Gastrocnemius medialis (tissue), 4 donors: Measurements from ENCODE around the gene ACTN2. TPM values are rescaled to one million over a fixed set of nuclear protein-coding genes. Genes with fewer than 3 reads are reported as not detected.

Experiments used
- ATAC-seq, 2 donors: fragments of 150-250 bp; one replicate each; pipeline ENCODE4 v1.9.1; 2016
- DNase-seq, 2 donors: peaks; one replicate each; pipeline ENCODE4 v3.0.0-alpha.2; 2019
- H3K27ac ChIP-seq, 4 donors: fragments of 200-600 bp; sonication (generic); 1 replicate in 1 of 4; 2 replicates in 3 of 4; pipeline ENCODE4 v1.5.1; 2016 to 2018; ENCODE audit warnings: mild to moderate bottlenecking in 2 of 4, moderate library complexity in 1 of 4
- H3K27me3 ChIP-seq, 3 donors: fragments of 200-600 bp; sonication (generic) in 2 of 3; 1 replicate in 1 of 3; 2 replicates in 2 of 3; pipeline versions ENCODE4 v1.5.1 to v1.6.0; 2016 to 2019; ENCODE audit warnings: mild to moderate bottlenecking in 1 of 3, moderate library complexity in 1 of 3
- H3K36me3 ChIP-seq, 2 donors: fragments of 200-600 bp; sonication (generic) in 1 of 2; one replicate each; pipeline ENCODE4 v1.5.1; 2017 to 2018
- H3K4me1 ChIP-seq, 2 donors: fragments of 200-600 bp; sonication (generic) in 1 of 2; one replicate each; pipeline ENCODE4 v1.5.1; 2016 to 2017; ENCODE audit warnings: mild to moderate bottlenecking in 2 of 2
- H3K4me3 ChIP-seq, 4 donors: fragments of 200-600 bp; sonication (generic) in 3 of 4; 1 replicate in 1 of 4; 2 replicates in 3 of 4; pipeline ENCODE4 v1.5.1; 2016 to 2019; ENCODE audit warnings: mild to moderate bottlenecking in 2 of 4
- H3K9me3 ChIP-seq, 3 donors: fragments of 200-600 bp; sonication (generic) in 2 of 3; 1 replicate in 1 of 3; 2 replicates in 2 of 3; pipeline ENCODE4 v1.5.1; 2016 to 2019
- CTCF ChIP-seq, 5 experiments: fragments of 450-650 bp in 3 of 5; fragments of 200-600 bp in 2 of 5; sonication (generic) in 2 of 5; IDR thresholded peaks in 4 of 5; conservative IDR thresholded peaks in 1 of 5; 1 replicate in 4 of 5; 2 replicates in 1 of 5; pipeline ENCODE4 v1.5.1; 2016 to 2019; ENCODE audit warnings: antibody characterized with exemption in 5 of 5, mild to moderate bottlenecking in 3 of 5, moderate library complexity in 3 of 5
- POLR2A ChIP-seq, 2 donors: fragments of 450-650 bp; IDR thresholded peaks; one replicate each; pipeline ENCODE4 v1.6.1; 2017; ENCODE audit warnings: antibody characterized with exemption in 2 of 2, mild to moderate bottlenecking in 2 of 2, moderate library complexity in 2 of 2
- in situ Hi-C, 4 donors: fragments of 200-750 bp; cut with MboI; loops; one replicate each; pipeline versions ENCODE4 v1.15.0 to v1.8.0; 2017; ENCODE audit warnings: low sequenced_read_pairs in 4 of 4
- intact Hi-C: fragments of 100-400 bp; cut with DNase I; formaldehyde crosslinking; loops from one replicate; pipeline ENCODE4 v1.15.1; 2023; ENCODE audit warnings: low total_unique reads
- total RNA-seq, 4 donors: library from RNA; depleted of rRNA; stranded (reverse); fragments of >200 nt; gene quantifications; one replicate each; pipeline versions ENCODE4 v1.1.0 to v1.2.3, GENCODE V29; 2016

The ACTN2 gene
- total RNA-seq, 4 donors from 2014 or later, result 503 to 1,706 (median 1,214) TPM

GRCh38 chr1:236766506-236766905 lies 80.2 kb downstream of the ACTN2 start:
- no peak for TF ChIP-seq POLR2A (IDR thresholded peaks at IDR 0.05)
- TF ChIP-seq CTCF (IDR thresholded peaks at IDR 0.05 in 4 of 5, conservative IDR thresholded peaks at IDR 0.05 in 1 of 5), result no peak
- Histone ChIP-seq H3K9me3 (no peaks in the 10 kb centered on the region), H3K4me3 (no peak overlapping the region), H3K4me1 (no peaks in the 10 kb centered on the region), H3K27ac (peak overlapping the region in 1 of 4 donors; percentile 18), H3K36me3 (peaks cover 4 to 32% of the 10 kb centered on the region in 2 donors), H3K27me3 (no peaks in the 10 kb centered on the region)
- in situ Hi-C loops, result no loop called here
- ATAC-seq (no peak), DNase-seq (no peak)
- intact Hi-C loops, result no loop called here

GRCh38 chr1:236767276-236767675 lies 81.0 kb downstream of the ACTN2 start:
- H3K36me3 ChIP-seq, result peaks cover 4 to 24% of the 10 kb centered on the region in 2 donors
- no peak overlapping the region for H3K4me3 ChIP-seq
- no peaks in the 10 kb centered on the region for H3K27me3 ChIP-seq
- no peak for TF ChIP-seq CTCF (IDR thresholded peaks at IDR 0.05 in 4 of 5, conservative IDR thresholded peaks at IDR 0.05 in 1 of 5)
- TF ChIP-seq POLR2A (IDR thresholded peaks at IDR 0.05), result no peak
- H3K4me1 ChIP-seq, result no peaks in the 10 kb centered on the region
- DNase-seq (no peak), ATAC-seq (no peak)
- no peak overlapping the region for H3K27ac ChIP-seq
- in situ Hi-C loops (no loop called here), intact Hi-C loops (no loop called here)
- H3K9me3 ChIP-seq, result no peaks in the 10 kb centered on the region

- TF ChIP-seq CTCF (IDR thresholded peaks at IDR 0.05 in 4 of 5, conservative IDR thresholded peaks at IDR 0.05 in 1 of 5) (no peak), POLR2A (IDR thresholded peaks at IDR 0.05) (no peak)
- DNase-seq, result no peak
- H3K4me3 ChIP-seq, result no peak overlapping the region
- in situ Hi-C loops, result no loop called here
- peaks cover 4 to 11% of the 10 kb centered on the region in 2 donors for H3K36me3 ChIP-seq
- H3K4me1 ChIP-seq, result no peaks in the 10 kb centered on the region
- no peaks in the 10 kb centered on the region for H3K27me3 ChIP-seq
- no peak for ATAC-seq
- intact Hi-C loops, result no loop called here
- no peak overlapping the region for H3K27ac ChIP-seq
- no peaks in the 10 kb centered on the region for H3K9me3 ChIP-seq
Measured at GRCh38 chr1:236768601-236769000, 82.3 kb downstream of the ACTN2 start.

- no peak overlapping the region for H3K4me3 ChIP-seq
- intact Hi-C loops, result loop anchor here (2.0 kb wide), 1 partner anchor 169 kb away; the partner anchor contains the start of gene HEATR1
Measured at GRCh38 chr1:236773919-236774318, 87.6 kb downstream of the ACTN2 start.

More at GRCh38 chr1:236773919-236774318, 87.6 kb downstream of the ACTN2 start:
- Histone ChIP-seq H3K4me1 (no peaks in the 10 kb centered on the region), H3K9me3 (peaks cover 0 to 1% (median 0%) of the 10 kb centered on the region in 3 donors), H3K27me3 (peaks cover 0 to 2% (median 0%) of the 10 kb centered on the region in 3 donors), H3K27ac (no peak overlapping the region), H3K36me3 (no peaks in the 10 kb centered on the region)
- ATAC-seq (peak in 1 of 2 donors; percentile 11), DNase-seq (no peak)
- TF ChIP-seq POLR2A (IDR thresholded peaks at IDR 0.05), result no peak
- TF ChIP-seq CTCF (IDR thresholded peaks at IDR 0.05 in 4 of 5, conservative IDR thresholded peaks at IDR 0.05 in 1 of 5), result no peak
- in situ Hi-C loops, result loop anchor here in 1 of 4 donors (10.0 kb wide), 1 partner anchor 159 kb away; no protein-coding TSS in a partner anchor
